Pancreas (tissue), 10 donors: Measurements from ENCODE around the gene ZMAT2. TPM values are rescaled to one million over a fixed set of nuclear protein-coding genes. Genes with fewer than 3 reads are reported as not detected.

Experiments used
- ATAC-seq, 4 donors: fragments of 200-7000 bp; cut with Tn5 transposase; one replicate each; pipeline versions ENCODE4 v1.8.0 to v1.9.1; 2020; ENCODE audit warnings: mild to moderate bottlenecking in 4 of 4, moderate library complexity in 4 of 4
- DNase-seq, 6 donors: peaks; one replicate each; pipeline ENCODE4 v3.0.0-alpha.2; 2020
- FAIRE-seq: peaks from 2 replicates; lab custom pipeline; 2012; peaks lifted over from hg19 to GRCh38; lab: Jason Lieb, UNC
- H3K27ac ChIP-seq, 4 donors: fragments of 200-600 bp; sonication (generic); 1 replicate in 3 of 4; 2 replicates in 1 of 4; pipeline versions ENCODE4 v1.5.0 to v1.8.0; 2020
- H3K27me3 ChIP-seq, 4 donors: fragments of 200-600 bp; one replicate each; pipeline ENCODE4 v1.8.0; 2021
- H3K36me3 ChIP-seq, 3 donors: fragments of 200-600 bp; sonication (generic) in 1 of 3; one replicate each; pipeline versions ENCODE4 v1.5.0 to v1.8.0; 2020 to 2021
- H3K4me1 ChIP-seq, 3 donors: fragments of 200-600 bp; one replicate each; pipeline ENCODE4 v1.8.0; 2021
- H3K4me3 ChIP-seq, 4 donors: fragments of 200-600 bp; sonication (generic) in 2 of 4; one replicate each; pipeline versions ENCODE4 v1.5.0 to v1.8.0; 2020 to 2021
- H3K9me3 ChIP-seq, 4 donors: fragments of 200-600 bp; one replicate each; pipeline ENCODE4 v1.8.0; 2021
- WGBS, 2 donors: extraction: QIAGEN DNeasy Blood & Tissue Kit; methylation state at CpG; one replicate each; pipeline ENCODE4 v1.1.7; 2013; 5-methylcytosine and 5-hydroxymethylcytosine counted together
- intact Hi-C, 3 donors: fragments of 100-400 bp; cut with DNase I; formaldehyde crosslinking; loops; one replicate each; pipeline versions ENCODE4 v1.11.1 to v1.14.2; 2022
- polyA plus RNA-seq, 2 donors: library from polyadenylated mRNA; stranded (reverse); fragments of 200-250 nt; gene quantifications; one replicate each; pipeline ENCODE4 v1.2.3, GENCODE V29; 2013
- total RNA-seq, 6 donors: library from RNA; stranded (reverse); fragmentation: NEBNext Ultra II Directional in 4 of 6; extraction: Animal tissue kit (Norgen Biotek cat#: 25700) in 4 of 6; gene quantifications; one replicate each; pipeline versions ENCODE4 v1.2.1 to v1.2.4, GENCODE V29; 2021 to 2023
- TF ChIP-seq, protein P1 (sequence below), 4 donors: fragments of 200-600 bp; sonication (generic) in 3 of 4; IDR thresholded peaks; one replicate each; pipeline versions ENCODE4 v1.5.0 to v1.8.0; 2021; ENCODE audit warnings: antibody characterized with exemption in 4 of 4
- donor health status: healthy with polysubstance abuse.
- donor health status: DM: no; HTN: no; CAD: no; lungs with moderate emphysema.
- donor health status: DM: no; HTN: no; CAD: no.
- donor health status: control.
- donor health status: control.
- donor health status: Bipolar disorder and iron deficiency.
- donor health status: DM: yes; HTN: yes; CAD: no.
- donor health status: DM: no; HTN: no; CAD: no.
- donor health status: DM: no; HTN: no; CAD: no.
- donor health status: DM: yes; HTN: yes; CAD: no.

The ZMAT2 gene
- total and polyA plus RNA-seq, 8 donors: 10.5 to 42.9 (median 17.2) TPM

DNA sequence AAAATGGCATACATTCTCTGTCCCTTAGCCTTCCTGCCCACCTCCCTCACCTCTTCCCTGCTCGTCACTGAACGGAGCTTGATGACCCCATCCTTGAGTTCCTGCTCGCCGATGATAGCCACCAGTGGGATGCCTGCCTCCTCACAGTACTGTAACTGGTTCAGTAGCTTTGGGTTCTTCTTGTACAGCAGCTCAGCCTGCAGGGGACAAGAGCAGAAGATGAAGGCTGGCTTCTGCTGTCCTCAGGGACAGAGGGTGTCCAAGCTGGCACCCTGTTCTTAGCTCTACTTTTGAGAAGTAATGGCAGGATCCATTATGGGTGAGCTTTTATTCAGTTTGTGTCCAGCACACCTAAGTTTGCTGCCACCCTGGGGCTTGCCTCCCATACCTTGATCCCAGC, 25.6 kb upstream of the ZMAT2 start:
- WGBS, 2 donors: 93 to 95% methylated on average over 4 of the region's 4 CpGs
- no peak for ATAC-seq
- intact Hi-C loops: no loop called here
- H3K27me3 ChIP-seq: no peaks in the 10 kb centered on the region
- no peaks in the 10 kb centered on the region for H3K9me3 ChIP-seq
- no peak for FAIRE-seq
- TF ChIP-seq, protein P1, sequence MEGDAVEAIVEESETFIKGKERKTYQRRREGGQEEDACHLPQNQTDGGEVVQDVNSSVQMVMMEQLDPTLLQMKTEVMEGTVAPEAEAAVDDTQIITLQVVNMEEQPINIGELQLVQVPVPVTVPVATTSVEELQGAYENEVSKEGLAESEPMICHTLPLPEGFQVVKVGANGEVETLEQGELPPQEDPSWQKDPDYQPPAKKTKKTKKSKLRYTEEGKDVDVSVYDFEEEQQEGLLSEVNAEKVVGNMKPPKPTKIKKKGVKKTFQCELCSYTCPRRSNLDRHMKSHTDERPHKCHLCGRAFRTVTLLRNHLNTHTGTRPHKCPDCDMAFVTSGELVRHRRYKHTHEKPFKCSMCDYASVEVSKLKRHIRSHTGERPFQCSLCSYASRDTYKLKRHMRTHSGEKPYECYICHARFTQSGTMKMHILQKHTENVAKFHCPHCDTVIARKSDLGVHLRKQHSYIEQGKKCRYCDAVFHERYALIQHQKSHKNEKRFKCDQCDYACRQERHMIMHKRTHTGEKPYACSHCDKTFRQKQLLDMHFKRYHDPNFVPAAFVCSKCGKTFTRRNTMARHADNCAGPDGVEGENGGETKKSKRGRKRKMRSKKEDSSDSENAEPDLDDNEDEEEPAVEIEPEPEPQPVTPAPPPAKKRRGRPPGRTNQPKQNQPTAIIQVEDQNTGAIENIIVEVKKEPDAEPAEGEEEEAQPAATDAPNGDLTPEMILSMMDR (IDR thresholded peaks at IDR 0.05): no peak
- peaks cover 0 to 48% (median 11%) of the 10 kb centered on the region in 3 donors for H3K36me3 ChIP-seq
- H3K4me1 ChIP-seq: no peaks in the 10 kb centered on the region
- no peak overlapping the region for H3K4me3 ChIP-seq
- no peak overlapping the region for H3K27ac ChIP-seq
- DNase-seq: no peak

DNA sequence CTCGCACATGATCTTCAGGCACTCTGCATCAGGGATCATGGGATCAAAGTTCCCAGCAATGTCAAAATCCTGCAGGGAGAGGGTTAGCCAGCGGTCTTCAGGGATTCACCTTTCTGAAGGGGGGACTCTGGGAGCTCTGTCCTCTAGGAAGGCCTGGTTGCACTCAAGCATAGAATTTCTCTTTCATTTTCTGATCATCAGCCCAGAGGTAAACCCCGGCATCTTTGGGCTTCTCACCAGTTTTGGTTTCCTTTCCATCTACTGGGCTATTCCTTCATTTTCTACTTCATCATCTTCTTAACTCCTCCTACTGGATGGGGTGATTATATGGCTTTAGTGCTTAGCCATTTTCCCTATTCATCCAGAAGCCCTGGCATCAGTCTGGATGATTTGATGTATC, 22.3 kb upstream of the ZMAT2 start:
- WGBS, 2 donors: 90 to 94% methylated on average over 3 of the region's 3 CpGs
- DNase-seq: no peak
- Histone ChIP-seq H3K36me3 (peaks cover 0 to 54% (median 20%) of the 10 kb centered on the region in 3 donors), H3K4me3 (no peak overlapping the region), H3K9me3 (no peaks in the 10 kb centered on the region), H3K27ac (no peak overlapping the region), H3K4me1 (no peaks in the 10 kb centered on the region), H3K27me3 (no peaks in the 10 kb centered on the region)
- no peak for FAIRE-seq
- intact Hi-C loops: no loop called here
- TF ChIP-seq, protein P1 (IDR thresholded peaks at IDR 0.05): no peak
- ATAC-seq: no peak

DNA sequence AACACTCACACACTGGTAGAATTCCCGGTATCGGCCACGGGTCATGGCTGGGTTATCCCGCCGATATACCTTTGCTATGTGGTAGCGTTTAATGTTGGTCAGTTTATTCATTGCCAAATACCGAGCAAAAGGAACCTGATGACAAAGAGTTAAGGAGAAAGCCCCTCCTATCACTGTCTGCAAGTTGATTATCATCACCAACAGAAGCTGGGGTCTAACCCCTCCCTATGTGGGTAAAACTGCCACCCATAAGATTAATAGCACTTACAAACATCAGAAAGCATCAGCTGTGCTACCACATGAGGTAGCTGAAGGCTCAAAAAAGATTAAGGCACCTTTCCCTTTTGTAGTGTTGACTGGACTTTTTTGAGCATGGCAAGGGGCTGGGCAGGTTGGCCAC, 21.3 kb upstream of the ZMAT2 start:
- intact Hi-C loops: no loop called here
- FAIRE-seq (no peak), ATAC-seq (no peak), DNase-seq (no peak)
- H3K27me3 ChIP-seq: no peaks in the 10 kb centered on the region
- no peak overlapping the region for H3K4me3 ChIP-seq
- 97% methylated on average over 7 of the region's 7 CpGs for WGBS, 2 donors
- no peaks in the 10 kb centered on the region for H3K4me1 ChIP-seq
- H3K9me3 ChIP-seq: no peaks in the 10 kb centered on the region
- H3K27ac ChIP-seq: no peak overlapping the region
- H3K36me3 ChIP-seq: peaks cover 0 to 48% (median 20%) of the 10 kb centered on the region in 3 donors
- TF ChIP-seq, protein P1 (IDR thresholded peaks at IDR 0.05): no peak

DNA sequence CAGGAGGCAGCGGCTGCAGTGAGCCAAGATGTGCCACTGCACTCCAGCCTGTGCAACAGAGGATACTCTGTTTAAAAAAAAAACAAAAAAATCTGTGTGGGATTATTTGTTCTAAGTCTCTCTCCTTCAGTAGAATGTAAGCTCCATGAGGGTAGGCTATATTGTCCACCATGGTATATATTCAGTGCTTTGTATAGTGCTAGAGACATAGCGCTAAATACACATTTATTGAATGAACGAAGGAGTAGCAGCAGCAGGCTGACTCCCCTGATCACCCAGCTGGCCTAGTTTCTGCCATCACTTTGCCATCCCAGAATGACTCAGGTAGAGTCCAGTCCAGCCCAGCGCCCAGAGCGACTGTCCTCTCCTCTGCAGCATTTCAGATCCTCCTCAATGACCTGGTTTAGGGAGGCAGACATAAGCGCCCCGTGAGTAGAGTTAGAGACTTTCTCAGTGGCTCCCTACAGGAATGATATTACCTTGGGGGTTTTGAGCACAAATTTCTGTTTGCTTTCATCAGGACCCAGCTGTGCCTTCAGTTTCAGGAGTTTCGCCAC, 9.8 kb upstream of the ZMAT2 start:
- peak in 3 of 4 donors; percentile 1 to 2 (median 1) for ATAC-seq
- no peaks in the 10 kb centered on the region for H3K27me3 ChIP-seq
- no peaks in the 10 kb centered on the region for H3K9me3 ChIP-seq
- DNase-seq: no peak
- WGBS, 2 donors: 39 to 51% methylated on average over 8 of the region's 8 CpGs
- FAIRE-seq: no peak
- peak overlapping the region in 3 of 4 donors; percentile 63 to 79 (median 78) for H3K27ac ChIP-seq
- TF ChIP-seq, protein P1 (IDR thresholded peaks at IDR 0.05): no peak
- peaks cover 0 to 9% (median 9%) of the 10 kb centered on the region in 3 donors for H3K4me1 ChIP-seq
- intact Hi-C loops: no loop called here
- H3K4me3 ChIP-seq: peak overlapping the region; percentile 41 to 92 (median 73)
- H3K36me3 ChIP-seq: peaks cover 0 to 14% (median 2%) of the 10 kb centered on the region in 3 donors
